ENCODE data around the gene INO80B. TPM values are rescaled to one million over a fixed set of nuclear protein-coding genes. Genes with fewer than 3 reads are reported as not detected.

Gene INO80B
- total RNA-seq, 2 experiments from 2014 or later: 29.2 to 44.5 TPM

GRCh38 chr2:74407682-74408081 lies 47.2 kb upstream of the INO80B start:
- peaks cover 8% of the 10 kb centered on the region for H3K4me1 ChIP-seq (ENCODE audit: insufficient read depth, low read length, poor library complexity, severe bottlenecking)
- H3K79me2 ChIP-seq (ENCODE audit: insufficient read depth, low read depth, low read length): no peaks in the 10 kb centered on the region
- H3K4me2 ChIP-seq (ENCODE audit: low read length): no peak overlapping the region
- POLR2A ChIA-PET: interaction anchor here (0.7 kb wide), 1 partner anchor 65 kb away, joined by 3 read pairs; no protein-coding TSS in a partner anchor
- CTCF ChIA-PET (ENCODE audit: unreplicated experiment): no interaction called here
- H3K4me3 ChIP-seq (ENCODE audit: low read depth, low read length, poor library complexity, severe bottlenecking): no peak overlapping the region
- no peaks in the 10 kb centered on the region for H3K9me3 ChIP-seq (ENCODE audit: low read length)
- intact Hi-C loops (cut with micrococcal nuclease; ENCODE audit: unreplicated experiment): no loop called here
- no peaks in the 10 kb centered on the region for H3K9me2 ChIP-seq (ENCODE audit: insufficient read depth, low read length)
- TF ChIP-seq EZH2phosphoT487 (IDR thresholded peaks at IDR 0.05; ENCODE audit: borderline replicate concordance, low read depth, low read length) (no peak), CTCF (conservative IDR thresholded peaks at IDR 0.05; ENCODE audit: low read length) (no peak)
- BruUV-seq (replicated peaks): no TSS peak
- DNase-seq (ENCODE audit: low spot score): no peak
- H4K20me1 ChIP-seq (ENCODE audit: insufficient read depth, low read length): no peaks in the 10 kb centered on the region
- H3K36me3 ChIP-seq (ENCODE audit: insufficient read depth, low read length): no peaks in the 10 kb centered on the region
- no peak overlapping the region for H3K27ac ChIP-seq (ENCODE audit: low read depth, low read length, poor library complexity, severe bottlenecking)
- no peak overlapping the region for H2AFZ ChIP-seq (ENCODE audit: low read length)

- H3K9me3 ChIP-seq (ENCODE audit: low read length): no peaks in the 10 kb centered on the region
- peak overlapping the region; percentile 57; the same call in 1 of the 2 replicates for H2AFZ ChIP-seq (ENCODE audit: low read length)
- H3K36me3 ChIP-seq (ENCODE audit: insufficient read depth, low read length): no peaks in the 10 kb centered on the region
- intact Hi-C loops (cut with micrococcal nuclease; ENCODE audit: unreplicated experiment): no loop called here
- BruUV-seq (replicated peaks): no TSS peak
- no peaks in the 10 kb centered on the region for H4K20me1 ChIP-seq (ENCODE audit: insufficient read depth, low read length)
- no peak for DNase-seq (ENCODE audit: low spot score)
- no peaks in the 10 kb centered on the region for H3K79me2 ChIP-seq (ENCODE audit: insufficient read depth, low read depth, low read length)
- H3K4me3 ChIP-seq (ENCODE audit: low read depth, low read length, poor library complexity, severe bottlenecking): no peak overlapping the region
- CTCF ChIA-PET (ENCODE audit: unreplicated experiment): no interaction called here
- H3K27ac ChIP-seq (ENCODE audit: low read depth, low read length, poor library complexity, severe bottlenecking): no peak overlapping the region
- TF ChIP-seq EZH2phosphoT487 (IDR thresholded peaks at IDR 0.05; ENCODE audit: borderline replicate concordance, low read depth, low read length) (no peak), CTCF (conservative IDR thresholded peaks at IDR 0.05; ENCODE audit: low read length) (no peak)
- peak overlapping the region; percentile 38 for H3K4me2 ChIP-seq (ENCODE audit: low read length)
- H3K9me2 ChIP-seq (ENCODE audit: insufficient read depth, low read length): no peaks in the 10 kb centered on the region
- H3K4me1 ChIP-seq (ENCODE audit: insufficient read depth, low read length, poor library complexity, severe bottlenecking): peaks cover 27% of the 10 kb centered on the region
- POLR2A ChIA-PET: interaction anchor here (0.8 to 1.6 kb wide), 4 partner anchors 12 to 58 kb away, joined by 3 to 5 read pairs (median 4); no protein-coding TSS in a partner anchor
These were observed 41.7 kb upstream of the INO80B start for GRCh38 chr2:74413001-74413698.

- CTCF ChIA-PET (ENCODE audit: unreplicated experiment): no interaction called here
- H3K36me3 ChIP-seq (ENCODE audit: insufficient read depth, low read length): no peaks in the 10 kb centered on the region
- H2AFZ ChIP-seq (ENCODE audit: low read length): peak overlapping the region; percentile 57; the same call in 1 of the 2 replicates
- peaks cover 34% of the 10 kb centered on the region for H3K4me1 ChIP-seq (ENCODE audit: insufficient read depth, low read length, poor library complexity, severe bottlenecking)
- intact Hi-C loops (cut with micrococcal nuclease; ENCODE audit: unreplicated experiment): no loop called here
- no peak overlapping the region for H3K27ac ChIP-seq (ENCODE audit: low read depth, low read length, poor library complexity, severe bottlenecking)
- DNase-seq (ENCODE audit: low spot score): no peak
- H3K9me3 ChIP-seq (ENCODE audit: low read length): no peaks in the 10 kb centered on the region
- H3K4me3 ChIP-seq (ENCODE audit: low read depth, low read length, poor library complexity, severe bottlenecking): no peak overlapping the region
- POLR2A ChIA-PET: interaction anchor here (0.8 to 1.6 kb wide), 2 partner anchors 24 to 37 kb away, joined by 3 to 4 read pairs; no protein-coding TSS in a partner anchor
- no peaks in the 10 kb centered on the region for H3K79me2 ChIP-seq (ENCODE audit: insufficient read depth, low read depth, low read length)
- BruUV-seq (replicated peaks): no TSS peak
- H4K20me1 ChIP-seq (ENCODE audit: insufficient read depth, low read length): no peaks in the 10 kb centered on the region
- H3K4me2 ChIP-seq (ENCODE audit: low read length): peak overlapping the region; percentile 38; the same call in 1 of the 2 replicates
- no peak for TF ChIP-seq CTCF (conservative IDR thresholded peaks at IDR 0.05; ENCODE audit: low read length)
- TF ChIP-seq EZH2phosphoT487 (IDR thresholded peaks at IDR 0.05; ENCODE audit: borderline replicate concordance, low read depth, low read length): no peak
- H3K9me2 ChIP-seq (ENCODE audit: insufficient read depth, low read length): no peaks in the 10 kb centered on the region
These were observed 40.4 kb upstream of the INO80B start for GRCh38 chr2:74414441-74414840.

Measured in OCI-LY7 (cell line).